CD4-positive, alpha-beta T cell (primary cell): ENCODE results near the gene TBPL2. TPM values are rescaled to one million over a fixed set of nuclear protein-coding genes. Genes with fewer than 3 reads are reported as not detected.

Source experiments
- ATAC-seq: fragments of 200-7000 bp; cut with Tn5 transposase; one replicate; pipeline ENCODE4 v1.10.0; 2022; ENCODE audit warnings: mild to moderate bottlenecking; ENCODE audit not compliant: poor library complexity
- CTCF ChIA-PET: fragments of 350-600 bp; sonication (Branson Sonifier 250); formaldehyde crosslinking; loops from one replicate; lab custom pipeline; 2021; ENCODE audit warnings: antibody characterized with exemption, inconsistent platforms; lab: Charles Lee
- POLR2A ChIA-PET: fragments of 350-600 bp; sonication (Branson Sonifier 250); formaldehyde crosslinking; loops from one replicate; lab custom pipeline; 2021; ENCODE audit warnings: antibody characterized with exemption, inconsistent platforms; lab: Charles Lee
- DNase-seq, 14 experiments: peaks; one replicate each; pipeline ENCODE4 v3.0.0-alpha.2; 2013 to 2020; ENCODE audit warnings: mixed read lengths in 2 of 14
- H3K27ac ChIP-seq, 2 donors: one replicate each; pipeline versions ENCODE4 v1.5.1 to v1.7.0; 2013; ENCODE audit warnings: low read length in 2 of 2, low read depth in 1 of 2, mild to moderate bottlenecking in 1 of 2
- H3K27me3 ChIP-seq, 2 experiments: 1 replicate in 1 of 2; 2 replicates in 1 of 2; pipeline versions ENCODE4 v1.6.1 to v1.7.0; 2013; ENCODE audit warnings: low read length in 2 of 2, control low read depth in 1 of 2, mild to moderate bottlenecking in 1 of 2, moderate library complexity in 1 of 2; ENCODE audit not compliant: insufficient read depth in 2 of 2, control insufficient read depth in 1 of 2
- H3K36me3 ChIP-seq: one replicate; pipeline ENCODE4 v1.6.1; 2013; ENCODE audit warnings: low read length, control low read depth; ENCODE audit not compliant: insufficient read depth
- H3K4me1 ChIP-seq: one replicate; pipeline ENCODE4 v1.6.1; 2013; ENCODE audit warnings: low read length, control low read depth; ENCODE audit not compliant: insufficient read depth
- H3K4me3 ChIP-seq: one replicate; pipeline ENCODE4 v1.5.1; 2013; ENCODE audit warnings: mild to moderate bottlenecking, low read length, moderate library complexity
- H3K9me3 ChIP-seq, 2 experiments: 1 replicate in 1 of 2; 2 replicates in 1 of 2; pipeline versions ENCODE4 v1.6.1 to v1.7.0; 2013; ENCODE audit warnings: low read length in 2 of 2, mild to moderate bottlenecking in 2 of 2, control low read depth in 1 of 2, moderate library complexity in 1 of 2; ENCODE audit not compliant: control insufficient read depth in 1 of 2, insufficient read depth in 1 of 2
- H3K27ac Mint-ChIP-seq: one replicate; pipeline ENCODE4 v1.8.0; 2020; ENCODE audit warnings: mixed read lengths
- H3K27me3 Mint-ChIP-seq: one replicate; pipeline ENCODE4 v1.8.0; 2021; ENCODE audit warnings: mixed read lengths
- H3K36me3 Mint-ChIP-seq: one replicate; pipeline ENCODE4 v1.8.0; 2021; ENCODE audit warnings: low read depth, mixed read lengths
- H3K4me1 Mint-ChIP-seq: one replicate; pipeline ENCODE4 v1.8.0; 2021; ENCODE audit warnings: low read depth, mixed read lengths
- H3K4me3 Mint-ChIP-seq: one replicate; pipeline ENCODE4 v1.8.0; 2020; ENCODE audit warnings: mild to moderate bottlenecking, mixed read lengths
- H3K9me3 Mint-ChIP-seq: one replicate; pipeline ENCODE4 v1.8.0; 2020; ENCODE audit warnings: mixed read lengths
- intact Hi-C, 2 experiments: fragments of 100-400 bp; cut with DNase I in 1 of 2; cut with micrococcal nuclease in 1 of 2; formaldehyde crosslinking; loops; one replicate each; pipeline versions ENCODE4 v1.15.1 to v1.9.0; 2023 to 2025; cut with DNase I, micrococcal nuclease
- total RNA-seq, 174 experiments: library from RNA in 2 of 174; stranded (reverse) in 2 of 174; gene quantifications; one replicate each; pipeline ENCODE4 v1.2.3 and lab custom pipeline; 2021 to 2026
- TF ChIP-seq, protein P1 (sequence below): fragments of 200-600 bp; IDR thresholded peaks from one replicate; pipeline ENCODE4 v1.8.0; 2022; ENCODE audit warnings: antibody characterized with exemption, mild to moderate bottlenecking

The TBPL2 gene
- total RNA-seq, 2 experiments from 2014 or later = not detected

DNA sequence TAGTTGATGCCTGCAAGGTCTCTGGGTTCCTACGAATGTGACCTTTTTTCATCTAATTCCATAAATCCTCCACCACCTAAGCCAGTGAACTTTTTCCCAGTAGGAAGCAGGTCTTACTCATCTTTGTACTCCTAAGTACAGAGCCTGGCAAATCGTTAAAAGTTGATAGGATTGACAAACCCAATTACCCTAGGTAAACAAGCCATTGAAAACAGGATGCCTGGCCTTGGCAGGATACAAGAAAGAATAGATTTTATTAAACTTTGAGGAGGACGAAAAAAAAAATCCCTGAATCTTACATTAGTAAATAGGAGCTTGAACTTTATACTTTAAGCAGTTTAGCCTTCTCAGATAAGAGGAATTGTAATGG, 5.6 kb downstream of the TBPL2 start:
- Histone ChIP-seq H3K4me3 (no peak overlapping the region), H3K9me3 (no peaks in the 10 kb centered on the region), H3K4me1 (peaks cover 29% of the 10 kb centered on the region), H3K36me3 (no peaks in the 10 kb centered on the region), H3K27ac (peak overlapping the region in 1 of 2 donors; percentile 38), H3K27me3 (no peaks in the 10 kb centered on the region)
- ChIA-PET CTCF (interaction anchor here (2.3 kb wide), 1 partner anchor 11 kb away, joined by 7 read pairs; no protein-coding TSS in a partner anchor), POLR2A (interaction anchor here (0.6 to 1.0 kb wide), 2 partner anchors 8 to 16 kb away, joined by 5 to 6 read pairs; no protein-coding TSS in a partner anchor)
- no peaks in the 10 kb centered on the region for H3K27me3 Mint-ChIP-seq
- peaks cover 46% of the 10 kb centered on the region for H3K4me1 Mint-ChIP-seq
- H3K36me3 Mint-ChIP-seq = no peaks in the 10 kb centered on the region
- H3K27ac Mint-ChIP-seq = peak overlapping the region; percentile 78
- H3K4me3 Mint-ChIP-seq = no peak overlapping the region
- intact Hi-C loops = loop anchor here (5.0 to 10.0 kb wide), 3 partner anchors 82 to 1140 kb away; partner anchors contain the start of genes FBXO34 (in 1 of the 2) and TMEM260 (in 1 of the 2)
- no peaks in the 10 kb centered on the region for H3K9me3 Mint-ChIP-seq
- DNase-seq (no peak), ATAC-seq (no peak)
- TF ChIP-seq, protein P1, sequence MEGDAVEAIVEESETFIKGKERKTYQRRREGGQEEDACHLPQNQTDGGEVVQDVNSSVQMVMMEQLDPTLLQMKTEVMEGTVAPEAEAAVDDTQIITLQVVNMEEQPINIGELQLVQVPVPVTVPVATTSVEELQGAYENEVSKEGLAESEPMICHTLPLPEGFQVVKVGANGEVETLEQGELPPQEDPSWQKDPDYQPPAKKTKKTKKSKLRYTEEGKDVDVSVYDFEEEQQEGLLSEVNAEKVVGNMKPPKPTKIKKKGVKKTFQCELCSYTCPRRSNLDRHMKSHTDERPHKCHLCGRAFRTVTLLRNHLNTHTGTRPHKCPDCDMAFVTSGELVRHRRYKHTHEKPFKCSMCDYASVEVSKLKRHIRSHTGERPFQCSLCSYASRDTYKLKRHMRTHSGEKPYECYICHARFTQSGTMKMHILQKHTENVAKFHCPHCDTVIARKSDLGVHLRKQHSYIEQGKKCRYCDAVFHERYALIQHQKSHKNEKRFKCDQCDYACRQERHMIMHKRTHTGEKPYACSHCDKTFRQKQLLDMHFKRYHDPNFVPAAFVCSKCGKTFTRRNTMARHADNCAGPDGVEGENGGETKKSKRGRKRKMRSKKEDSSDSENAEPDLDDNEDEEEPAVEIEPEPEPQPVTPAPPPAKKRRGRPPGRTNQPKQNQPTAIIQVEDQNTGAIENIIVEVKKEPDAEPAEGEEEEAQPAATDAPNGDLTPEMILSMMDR = no peak

- Histone ChIP-seq H3K4me1 (peaks cover 29% of the 10 kb centered on the region), H3K27me3 (no peaks in the 10 kb centered on the region), H3K4me3 (peak overlapping the region; percentile 0), H3K36me3 (no peaks in the 10 kb centered on the region), H3K27ac (peak overlapping the region in 1 of 2 donors; percentile 38), H3K9me3 (no peaks in the 10 kb centered on the region)
- H3K4me3 Mint-ChIP-seq = peak overlapping the region; percentile 52
- peak overlapping the region; percentile 78 for H3K27ac Mint-ChIP-seq
- H3K36me3 Mint-ChIP-seq = no peaks in the 10 kb centered on the region
- intact Hi-C loops = loop anchor here (5.0 to 10.0 kb wide), 3 partner anchors 82 to 1141 kb away; partner anchors contain the start of genes FBXO34 (in 1 of the 2) and TMEM260 (in 1 of the 2)
- ChIA-PET POLR2A (interaction anchor here (1.0 to 1.4 kb wide), 2 partner anchors 7 to 23 kb away, joined by 4 to 6 read pairs; partner anchors contain the start of gene ATG14), CTCF (interaction anchor here (2.3 kb wide), 1 partner anchor 12 kb away, joined by 7 read pairs; no protein-coding TSS in a partner anchor)
- ATAC-seq = peak; percentile 18
- H3K9me3 Mint-ChIP-seq = no peaks in the 10 kb centered on the region
- TF ChIP-seq, protein P1 = no peak
- H3K27me3 Mint-ChIP-seq = no peaks in the 10 kb centered on the region
- H3K4me1 Mint-ChIP-seq = peaks cover 47% of the 10 kb centered on the region
- peak in 4 of 14 experiments; percentile 16 to 66 (median 26) for DNase-seq
These were observed 6.3 kb downstream of the TBPL2 start for GRCh38 chr14:55433880-55434804.

DNA sequence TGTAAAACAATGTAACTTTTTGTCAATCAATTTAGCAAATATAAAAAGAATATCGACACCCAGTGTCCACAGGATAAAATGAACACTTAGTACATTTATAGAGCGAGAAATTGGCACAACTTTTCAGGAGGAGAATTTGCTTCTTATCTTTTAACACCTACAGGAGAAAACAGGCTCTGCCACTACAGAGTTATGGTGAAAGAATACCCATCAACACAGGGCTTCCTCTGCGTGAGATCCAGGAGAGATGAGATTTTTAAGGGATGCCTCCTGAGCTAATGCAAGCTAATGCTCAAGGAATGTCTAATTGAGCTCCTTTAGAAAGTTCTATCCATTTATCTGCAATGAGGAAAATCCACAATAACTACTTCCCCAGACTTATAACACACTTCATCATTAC, 7.8 kb downstream of the TBPL2 start:
- H3K27ac ChIP-seq = no peak overlapping the region
- DNase-seq (no peak), ATAC-seq (no peak)
- no peak overlapping the region for H3K4me3 ChIP-seq
- H3K27ac Mint-ChIP-seq = peak overlapping the region; percentile 50
- no peaks in the 10 kb centered on the region for H3K36me3 ChIP-seq
- no peaks in the 10 kb centered on the region for H3K9me3 Mint-ChIP-seq
- intact Hi-C loops = loop anchor here (5.0 to 10.0 kb wide), 3 partner anchors 80 to 1142 kb away; partner anchors contain the start of genes FBXO34 (in 1 of the 2) and TMEM260 (in 1 of the 2)
- ChIA-PET POLR2A (interaction anchor here (0.6 to 1.0 kb wide), 2 partner anchors 16 to 676 kb away, joined by 3 read pairs; no protein-coding TSS in a partner anchor), CTCF (interaction anchor here (1.0 kb wide), 1 partner anchor 12 kb away, joined by 3 read pairs; no protein-coding TSS in a partner anchor)
- H3K27me3 ChIP-seq = no peaks in the 10 kb centered on the region
- H3K4me1 Mint-ChIP-seq = peaks cover 47% of the 10 kb centered on the region
- H3K27me3 Mint-ChIP-seq = no peaks in the 10 kb centered on the region
- no peaks in the 10 kb centered on the region for H3K9me3 ChIP-seq
- H3K4me1 ChIP-seq = peaks cover 29% of the 10 kb centered on the region
- no peak overlapping the region for H3K4me3 Mint-ChIP-seq
- TF ChIP-seq, protein P1 = no peak
- no peaks in the 10 kb centered on the region for H3K36me3 Mint-ChIP-seq
